Activated T-helper 1 cell treated with anti-CD3 and anti-CD28 coated beads, Interleukin-2, amount 50 U/mL, for 16 hours (primary cell): ENCODE data around the gene PCDHB12.

Experiments used
- DNase-seq, 2 donors: peaks; one replicate each; pipeline ENCODE4 v3.0.0-alpha.2; 2020; ENCODE audit warnings: low read depth in 1 of 2, low spot score in 1 of 2

PCDHB12 gene

GRCh38 chr5:141260458-141261237 lies 52.1 kb downstream of the PCDHB12 start:
- no peak for DNase-seq

DNA sequence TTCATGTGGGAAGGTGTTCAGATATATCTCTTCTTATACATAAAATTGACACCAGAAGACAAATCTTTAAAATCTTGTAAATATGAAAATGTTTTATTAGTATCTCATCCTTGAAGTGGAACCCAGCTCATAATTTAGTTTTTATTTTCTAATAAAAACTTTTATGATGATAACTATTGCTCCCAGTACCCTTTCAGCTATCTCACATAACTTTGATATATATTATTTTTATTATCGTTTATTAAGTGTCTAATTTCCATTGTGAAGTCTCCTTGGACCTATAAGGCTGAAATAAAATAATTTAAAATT lies 52.7 kb downstream of the PCDHB12 start:
- DNase-seq = no peak
